GM19397 (cell line): ENCODE results near the gene CFAP77.
"Not testable (repeated sequence)": the region's sequence is repeated elsewhere in the genome, so short reads cannot be mapped to it uniquely, and the experiment has no call there.

ENCODE experiments used
- ATAC-seq: cut with Tn5 transposase; IDR thresholded peaks from one replicate; pipeline ENCODE4 v1.9.1; 2021; ENCODE audit warnings: mild to moderate bottlenecking, moderate library complexity; ENCODE audit not compliant: unreplicated experiment

The CFAP77 gene

GRCh38 chr9:132409828-132410528, at the start of gene CFAP77:
CFAP77 (plus strand) TSS chr9:132410211; CDS start chr9:132410272, 61 bp downstream.
- ATAC-seq = no peak

DNA sequence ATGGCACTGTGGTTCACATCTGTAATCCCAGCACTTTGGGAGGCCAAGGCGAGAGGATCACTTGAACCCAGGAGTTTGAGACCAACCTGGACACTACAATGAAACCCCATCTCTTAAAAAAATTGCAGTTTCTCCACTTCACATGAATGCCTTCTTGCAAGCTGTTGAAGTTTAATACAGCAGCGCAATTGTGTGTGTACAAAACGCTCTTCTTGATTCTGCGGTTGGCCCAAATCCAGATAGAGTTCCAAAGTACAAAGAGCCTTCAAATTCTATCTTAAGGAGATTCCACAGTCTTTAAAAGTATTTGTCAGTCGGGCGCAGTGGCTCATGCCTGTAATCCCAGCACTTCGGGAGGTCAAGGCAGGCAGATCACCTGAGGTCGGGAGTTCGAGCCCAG, 45.9 kb upstream of the CFAP77 start:
- no peak for ATAC-seq

DNA sequence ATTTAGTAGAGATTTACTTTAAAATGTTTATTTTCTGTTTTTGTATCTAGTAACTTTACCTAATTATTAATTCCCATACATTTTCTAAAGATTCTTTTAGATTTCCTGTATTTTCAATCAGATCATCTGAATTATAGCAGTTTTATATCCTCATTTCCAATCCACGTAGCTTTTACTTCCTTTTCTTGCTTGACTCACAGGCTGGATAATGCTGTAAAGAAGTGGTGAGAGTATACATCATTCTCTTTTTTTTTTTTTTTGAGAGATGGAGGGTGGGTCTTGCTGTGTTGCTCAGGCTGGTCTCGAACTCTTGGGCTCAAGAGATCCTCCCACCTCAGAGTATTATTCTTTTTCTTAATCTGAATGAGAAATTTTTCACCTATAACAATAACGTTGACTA, 44.0 kb upstream of the CFAP77 start:
- no peak for ATAC-seq

DNA sequence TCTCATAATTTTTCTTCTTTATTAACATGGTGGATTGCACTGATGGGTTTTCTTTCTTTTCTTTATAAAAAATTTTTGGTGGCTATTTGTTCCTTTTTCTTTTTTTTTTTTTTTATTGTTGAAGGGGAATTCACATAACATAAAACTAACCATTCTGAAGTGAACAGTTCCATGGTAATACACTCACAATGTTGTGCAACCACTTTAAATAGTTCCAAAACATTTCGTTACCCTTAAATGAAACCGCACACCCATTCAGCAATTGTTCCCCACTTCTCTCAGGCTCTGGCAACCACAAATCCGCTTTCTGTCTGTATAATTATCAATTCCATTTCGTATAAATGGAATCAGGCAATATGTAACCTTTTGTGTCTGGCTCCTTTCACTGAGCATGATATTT, 43.5 kb upstream of the CFAP77 start:
- ATAC-seq = no peak

- ATAC-seq = no peak
Observed at GRCh38 chr9:132367613-132368313, 42.2 kb upstream of the CFAP77 start.

GRCh38 chr9:132369421-132369820, 40.6 kb upstream of the CFAP77 start:
- ATAC-seq = no peak

DNA sequence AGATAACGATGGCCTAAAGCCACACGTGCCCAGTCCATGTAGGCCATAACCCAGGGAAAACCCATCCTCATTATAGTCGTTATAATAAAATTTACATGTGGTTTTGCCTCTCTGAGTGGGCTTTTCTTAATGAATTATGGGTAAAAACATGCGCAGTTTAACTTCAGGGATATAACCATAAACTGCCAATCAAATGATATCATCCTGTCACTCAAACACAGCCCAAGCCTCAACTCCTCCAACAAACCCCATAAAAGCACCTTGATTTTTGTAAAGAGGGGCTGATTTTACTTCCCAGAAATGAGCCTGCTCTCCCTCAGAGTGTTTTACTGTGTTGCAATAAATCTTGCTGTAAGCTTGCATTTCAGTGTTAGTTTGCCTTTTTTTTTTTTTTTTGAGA, 39.4 kb upstream of the CFAP77 start:
- no peak for ATAC-seq

DNA sequence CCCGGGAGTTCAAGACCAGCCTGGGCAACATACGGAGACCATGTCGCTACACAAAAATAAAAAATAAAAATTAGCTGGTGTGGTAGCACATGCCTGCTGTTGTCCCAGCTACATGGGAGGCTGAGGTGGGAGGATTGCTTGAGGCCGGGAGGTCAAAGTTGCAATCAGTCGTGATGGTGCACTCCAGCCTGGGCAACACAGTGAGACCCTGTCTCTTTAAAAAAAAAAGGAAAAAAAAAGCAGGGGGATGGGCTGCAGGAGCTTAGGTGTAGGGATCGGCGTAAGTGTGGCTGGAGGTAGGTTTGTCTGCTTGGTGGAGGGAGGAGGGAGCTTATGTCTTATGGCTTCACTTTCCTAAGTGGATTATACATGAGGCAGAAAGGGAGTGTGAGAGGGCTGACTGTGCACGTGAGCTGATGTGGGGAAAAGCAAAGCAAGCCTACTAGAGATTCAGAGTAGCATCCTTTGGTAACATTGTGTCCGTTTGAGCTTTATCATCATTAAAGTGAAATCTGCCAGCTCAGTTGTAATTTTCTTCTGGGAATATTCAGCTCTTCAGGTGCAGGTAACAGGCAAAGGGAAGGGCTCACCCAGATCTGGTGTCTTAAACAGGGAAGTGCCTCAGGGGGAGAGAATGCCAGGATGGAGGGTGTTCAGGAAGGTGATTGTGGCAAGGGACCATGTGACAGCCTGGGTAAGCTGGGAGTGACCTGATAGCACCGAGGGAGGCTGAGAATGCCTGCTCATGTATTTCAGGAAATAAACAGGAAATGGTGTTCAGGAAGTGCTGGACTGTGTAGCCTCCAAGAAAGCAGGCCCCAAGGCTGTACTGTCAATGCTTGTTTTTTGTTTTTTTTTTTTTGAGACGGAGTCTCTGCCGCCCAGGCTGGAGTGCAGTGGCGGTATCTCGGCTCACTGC, 37.6 kb upstream of the CFAP77 start:
- no peak for ATAC-seq

DNA sequence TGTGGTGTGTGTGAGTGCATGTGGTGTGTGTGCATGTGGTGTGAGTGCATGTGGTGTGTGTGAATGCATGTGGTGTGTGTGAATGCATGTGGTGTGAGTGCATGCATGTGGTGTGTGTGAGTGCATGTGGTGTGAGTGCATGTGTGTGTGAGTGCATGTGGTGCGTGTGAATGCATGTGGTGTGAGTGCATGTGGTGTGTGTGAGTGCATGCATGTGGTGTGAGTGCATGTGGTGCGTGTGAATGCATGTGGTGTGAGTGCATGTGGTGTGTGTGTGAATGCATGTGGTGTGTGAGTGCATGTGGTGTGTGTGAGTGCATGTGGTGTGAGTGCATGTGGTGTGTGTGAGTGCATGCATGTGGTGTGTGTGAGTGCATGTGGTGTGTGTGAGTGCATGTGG, 32.2 kb upstream of the CFAP77 start:
- not testable (repeated sequence) for ATAC-seq

DNA sequence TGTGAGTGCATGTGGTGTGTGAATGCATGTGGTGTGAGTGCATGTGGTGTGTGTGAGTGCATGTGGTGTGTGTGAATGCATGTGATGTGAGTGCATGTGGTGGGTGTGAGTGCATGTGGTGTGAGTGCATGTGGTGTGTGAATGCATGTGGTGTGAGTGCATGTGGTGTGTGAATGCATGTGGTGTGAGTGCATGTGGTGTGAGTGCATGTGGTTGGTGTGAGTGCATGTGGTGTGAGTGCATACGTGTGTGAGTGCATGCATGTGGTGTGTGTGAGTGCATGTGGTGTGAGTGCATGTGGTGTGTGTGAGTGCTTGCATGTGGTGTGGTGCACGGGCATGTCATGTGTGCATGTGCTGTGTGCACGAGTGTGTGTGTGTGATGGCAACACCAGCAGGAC, 31.6 kb upstream of the CFAP77 start:
- ATAC-seq = not testable (repeated sequence)

- peak; percentile 50 for ATAC-seq
Observed at GRCh38 chr9:132381966-132382541, 28.0 kb upstream of the CFAP77 start.

- no peak for ATAC-seq
Observed at GRCh38 chr9:132383462-132383883, 26.5 kb upstream of the CFAP77 start.

GRCh38 chr9:132384376-132384775, 25.6 kb upstream of the CFAP77 start:
- no peak for ATAC-seq

DNA sequence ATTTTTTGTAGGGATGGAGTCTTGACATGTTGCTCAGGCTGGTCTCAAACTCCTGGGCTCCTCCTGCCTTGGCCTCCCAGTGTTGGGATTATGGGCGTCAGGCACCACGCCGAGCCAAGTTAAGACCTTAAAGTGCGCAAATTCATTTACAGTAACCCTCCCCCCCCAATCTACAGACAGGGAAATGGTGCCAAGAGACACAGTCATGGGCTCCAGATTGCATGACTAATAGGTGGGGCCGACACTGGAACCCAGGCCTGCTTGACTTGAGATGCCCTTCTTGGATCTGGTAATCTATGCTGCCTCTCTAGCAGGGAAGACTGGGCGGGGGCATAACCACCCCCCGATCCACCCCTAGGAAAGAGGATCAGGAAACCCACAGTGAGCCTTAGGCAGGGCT, 22.9 kb upstream of the CFAP77 start:
- no peak for ATAC-seq

- no peak for ATAC-seq
Observed at GRCh38 chr9:132390966-132391365, 19.0 kb upstream of the CFAP77 start.

- ATAC-seq = no peak
Observed at GRCh38 chr9:132391449-132391848, 18.6 kb upstream of the CFAP77 start.

- no peak for ATAC-seq
Observed at GRCh38 chr9:132395560-132395959, 14.5 kb upstream of the CFAP77 start.

- no peak for ATAC-seq
Observed at GRCh38 chr9:132401824-132402223, 8.2 kb upstream of the CFAP77 start.

- ATAC-seq = no peak
Observed at GRCh38 chr9:132404228-132404881, 5.7 kb upstream of the CFAP77 start.

DNA sequence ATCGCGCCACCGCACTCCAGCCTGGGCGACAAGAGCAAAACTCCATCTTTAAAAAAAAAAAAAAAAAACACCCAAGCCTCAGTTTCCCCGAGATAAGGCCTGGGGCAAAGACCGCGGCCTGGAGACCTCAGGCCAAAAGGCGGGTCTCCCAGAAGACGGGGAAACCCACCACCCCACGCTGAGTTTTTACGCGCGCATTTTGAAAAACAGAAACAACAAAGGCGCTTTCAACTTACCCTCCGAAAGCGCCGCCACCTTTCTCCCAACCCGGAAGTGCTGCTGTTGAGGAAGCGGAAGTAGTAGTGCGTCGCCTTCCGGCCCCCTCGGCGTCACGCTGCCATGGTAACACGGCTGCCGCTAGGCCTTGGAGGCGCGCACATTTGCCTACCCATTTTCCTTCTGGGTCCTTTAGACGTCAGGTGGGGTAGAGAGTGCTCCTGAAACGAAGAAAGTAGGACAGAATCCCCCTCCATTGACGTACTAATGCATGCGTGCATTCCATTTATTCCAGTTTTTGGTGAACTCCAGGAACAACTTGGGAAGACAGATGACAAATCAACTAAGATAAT, 3.4 kb upstream of the CFAP77 start, which contains the start of gene TTF1:
TTF1 (minus strand) TSS at position 287 of the 569 bp plus-strand sequence. CDS start 4,019 bp downstream, outside the sequence.
- peak; percentile 82 for ATAC-seq
